Measurements from ENCODE around the gene CEP350. TPM values are rescaled to one million over a fixed set of nuclear protein-coding genes. Genes with fewer than 3 reads are reported as not detected.
"Not testable (repeated sequence)": the region's sequence is repeated elsewhere in the genome, so short reads cannot be mapped to it uniquely, and the experiment has no call there.

Gene CEP350
- total RNA-seq, 1 experiment from 2014 or later = 17.5 TPM

- H3K36me3 ChIP-seq = peaks cover 22% of the 10 kb centered on the region
- H3K27me3 ChIP-seq = no peaks in the 10 kb centered on the region
- no peaks in the 10 kb centered on the region for H3K9me3 ChIP-seq
- no peak overlapping the region for H3K4me3 ChIP-seq
- no peak for DNase-seq
Observed at GRCh38 chr1:180114396-180114945, 159.9 kb downstream of the CEP350 start.

- Histone ChIP-seq H3K4me3 (no peak overlapping the region), H3K9me3 (no peaks in the 10 kb centered on the region), H3K36me3 (no peaks in the 10 kb centered on the region; the same call in 1 of the 2 replicates), H3K27me3 (no peaks in the 10 kb centered on the region)
- no peak for DNase-seq
Observed at GRCh38 chr1:180116964-180117763, 162.6 kb downstream of the CEP350 start.

GRCh38 chr1:180117764-180118116, 163.1 kb downstream of the CEP350 start:
- DNase-seq = peak; percentile 85
- Histone ChIP-seq H3K4me3 (no peak overlapping the region), H3K36me3 (no peaks in the 10 kb centered on the region; the same call in 1 of the 2 replicates)

GRCh38 chr1:180119837-180120236, 165.2 kb downstream of the CEP350 start:
- H3K27me3 ChIP-seq = no peaks in the 10 kb centered on the region
- H3K4me3 ChIP-seq = no peak overlapping the region
- H3K36me3 ChIP-seq = no peaks in the 10 kb centered on the region; the same call in 1 of the 2 replicates
- H3K9me3 ChIP-seq = peaks cover 5% of the 10 kb centered on the region
- DNase-seq = no peak

More at GRCh38 chr1:180117764-180118116, 163.1 kb downstream of the CEP350 start:
- Histone ChIP-seq H3K27me3 (no peaks in the 10 kb centered on the region), H3K9me3 (no peaks in the 10 kb centered on the region)

- H3K9me3 ChIP-seq = peaks cover 5% of the 10 kb centered on the region
- no peak overlapping the region for H3K4me3 ChIP-seq
- DNase-seq = peak; percentile 52
- no peaks in the 10 kb centered on the region for H3K36me3 ChIP-seq
- no peaks in the 10 kb centered on the region for H3K27me3 ChIP-seq
Observed at GRCh38 chr1:180123463-180123936, 168.9 kb downstream of the CEP350 start.

- Histone ChIP-seq H3K4me3 (no peak overlapping the region), H3K36me3 (no peaks in the 10 kb centered on the region), H3K9me3 (no peaks in the 10 kb centered on the region), H3K27me3 (no peaks in the 10 kb centered on the region)
- no peak for DNase-seq
Observed at GRCh38 chr1:180130651-180131050, 176.0 kb downstream of the CEP350 start.

- no peaks in the 10 kb centered on the region for H3K27me3 ChIP-seq
- H3K4me3 ChIP-seq = no peak overlapping the region
- no peaks in the 10 kb centered on the region for H3K36me3 ChIP-seq
- DNase-seq = peak; percentile 19
- no peaks in the 10 kb centered on the region for H3K9me3 ChIP-seq
Observed at GRCh38 chr1:180131510-180131909, 176.9 kb downstream of the CEP350 start.

GRCh38 chr1:180133193-180133592, 178.6 kb downstream of the CEP350 start:
- Histone ChIP-seq H3K4me3 (no peak overlapping the region), H3K36me3 (no peaks in the 10 kb centered on the region), H3K9me3 (no peaks in the 10 kb centered on the region), H3K27me3 (no peaks in the 10 kb centered on the region)
- no peak for DNase-seq

GRCh38 chr1:180133688-180134087, 179.1 kb downstream of the CEP350 start:
- not testable (repeated sequence) for H3K36me3 ChIP-seq

GRCh38 chr1:180135535-180135934, 180.9 kb downstream of the CEP350 start:
- no peaks in the 10 kb centered on the region for H3K36me3 ChIP-seq
- no peak for DNase-seq
- no peaks in the 10 kb centered on the region for H3K9me3 ChIP-seq
- no peak overlapping the region for H3K4me3 ChIP-seq
- no peaks in the 10 kb centered on the region for H3K27me3 ChIP-seq

More at GRCh38 chr1:180133688-180134087, 179.1 kb downstream of the CEP350 start:
- H3K27me3 ChIP-seq, DNase-seq, H3K9me3 ChIP-seq, H3K4me3 ChIP-seq: not testable (repeated sequence)

GRCh38 chr1:180136331-180136967, 181.8 kb downstream of the CEP350 start:
- Histone ChIP-seq H3K9me3 (no peaks in the 10 kb centered on the region), H3K36me3 (no peaks in the 10 kb centered on the region), H3K4me3 (no peak overlapping the region), H3K27me3 (no peaks in the 10 kb centered on the region)
- DNase-seq = no peak

- DNase-seq = no peak
- Histone ChIP-seq H3K4me3 (no peak overlapping the region), H3K27me3 (no peaks in the 10 kb centered on the region), H3K36me3 (no peaks in the 10 kb centered on the region), H3K9me3 (no peaks in the 10 kb centered on the region)
Observed at GRCh38 chr1:180136968-180137356, 182.4 kb downstream of the CEP350 start.

- DNase-seq = no peak
- H3K4me3 ChIP-seq = no peak overlapping the region
- H3K36me3 ChIP-seq = no peaks in the 10 kb centered on the region
- H3K9me3 ChIP-seq = no peaks in the 10 kb centered on the region
- no peaks in the 10 kb centered on the region for H3K27me3 ChIP-seq
Observed at GRCh38 chr1:180137776-180138175, 183.2 kb downstream of the CEP350 start.

GRCh38 chr1:180141381-180141934, 186.8 kb downstream of the CEP350 start:
- no peak for DNase-seq
- no peaks in the 10 kb centered on the region for H3K9me3 ChIP-seq
- H3K27me3 ChIP-seq = no peaks in the 10 kb centered on the region
- H3K36me3 ChIP-seq = no peaks in the 10 kb centered on the region
- H3K4me3 ChIP-seq = no peak overlapping the region

- Histone ChIP-seq H3K36me3 (no peaks in the 10 kb centered on the region), H3K4me3 (no peak overlapping the region), H3K9me3 (no peaks in the 10 kb centered on the region), H3K27me3 (no peaks in the 10 kb centered on the region)
- DNase-seq = no peak
Observed at GRCh38 chr1:180143359-180143758, 188.7 kb downstream of the CEP350 start.

- no peaks in the 10 kb centered on the region for H3K36me3 ChIP-seq
- no peaks in the 10 kb centered on the region for H3K9me3 ChIP-seq
- DNase-seq = no peak
- no peak overlapping the region for H3K4me3 ChIP-seq
- no peaks in the 10 kb centered on the region for H3K27me3 ChIP-seq
Observed at GRCh38 chr1:180144659-180145357, 190.2 kb downstream of the CEP350 start.

GRCh38 chr1:180145446-180145845, 190.8 kb downstream of the CEP350 start:
- Histone ChIP-seq H3K36me3 (no peaks in the 10 kb centered on the region), H3K27me3 (no peaks in the 10 kb centered on the region), H3K4me3 (no peak overlapping the region), H3K9me3 (no peaks in the 10 kb centered on the region)
- DNase-seq = no peak
